Astrocyte (in vitro differentiated cells and primary cell): ENCODE measurements around the gene CCDC14. TPM values are rescaled to one million over a fixed set of nuclear protein-coding genes. Genes with fewer than 3 reads are reported as not detected.
A peak's percentile ranks its signal among the peaks of the same experiment; 100 is the strongest.

Experiments used
- DNase-seq: peaks from one replicate; pipeline ENCODE4 v3.0.0-alpha.2; 2010; ENCODE audit warnings: low read depth
- FAIRE-seq: peaks from 2 replicates; lab custom pipeline; 2011; peaks lifted over from hg19 to GRCh38; lab: Jason Lieb, UNC
- H2AFZ ChIP-seq: 2 replicates; pipeline ENCODE4 v1.6.0; 2012; ENCODE audit warnings: low read depth, low read length, inconsistent platforms
- H3K27ac ChIP-seq: 2 replicates; pipeline ENCODE4 v1.5.1; 2011; ENCODE audit warnings: low read depth, low read length, inconsistent platforms
- H3K27me3 ChIP-seq: 2 replicates; pipeline ENCODE4 v1.6.0; 2011; ENCODE audit warnings: low read length, inconsistent platforms; ENCODE audit not compliant: insufficient read depth
- H3K36me3 ChIP-seq: 2 replicates; pipeline ENCODE4 v1.5.1; 2011; ENCODE audit warnings: low read length, inconsistent platforms; ENCODE audit not compliant: insufficient read depth
- H3K4me1 ChIP-seq: 2 replicates; pipeline ENCODE4 v1.5.1; 2011; ENCODE audit warnings: low read length, inconsistent platforms; ENCODE audit not compliant: insufficient read depth
- H3K4me2 ChIP-seq: 2 replicates; pipeline ENCODE4 v1.6.0; 2012; ENCODE audit warnings: low read length, inconsistent platforms
- H3K4me3 ChIP-seq: 2 replicates; pipeline ENCODE4 v1.5.1; 2011; ENCODE audit warnings: low read depth, mild to moderate bottlenecking, low read length, inconsistent platforms; ENCODE audit not compliant: insufficient read depth
- H3K79me2 ChIP-seq: 2 replicates; pipeline ENCODE4 v1.6.0; 2012; ENCODE audit warnings: mild to moderate bottlenecking, low read length, inconsistent platforms; ENCODE audit not compliant: insufficient read depth
- H3K9ac ChIP-seq: 2 replicates; pipeline ENCODE4 v1.6.0; 2012; ENCODE audit warnings: mild to moderate bottlenecking, low read length, inconsistent platforms
- H3K9me3 ChIP-seq: 2 replicates; pipeline ENCODE4 v1.5.1; 2012; ENCODE audit warnings: low read depth, mild to moderate bottlenecking, low read length, inconsistent platforms; ENCODE audit not compliant: insufficient read depth
- H4K20me1 ChIP-seq: 2 replicates; pipeline ENCODE4 v1.6.0; 2012; ENCODE audit warnings: low read length, inconsistent platforms; ENCODE audit not compliant: insufficient read depth
- H3K27ac Mint-ChIP-seq: one replicate; pipeline ENCODE4 v1.8.0; 2021; ENCODE audit warnings: mild to moderate bottlenecking, mixed read lengths; ENCODE audit not compliant: unreplicated experiment
- H3K27me3 Mint-ChIP-seq: one replicate; pipeline ENCODE4 v1.8.0; 2021; ENCODE audit warnings: low read depth, mixed read lengths; ENCODE audit not compliant: unreplicated experiment
- H3K36me3 Mint-ChIP-seq: one replicate; pipeline ENCODE4 v1.8.0; 2021; ENCODE audit warnings: low read depth, mixed read lengths; ENCODE audit not compliant: unreplicated experiment
- H3K4me1 Mint-ChIP-seq: one replicate; pipeline ENCODE4 v1.8.0; 2021; ENCODE audit warnings: low read depth, mixed read lengths; ENCODE audit not compliant: unreplicated experiment
- H3K4me3 Mint-ChIP-seq: one replicate; pipeline ENCODE4 v1.8.0; 2021; ENCODE audit warnings: mild to moderate bottlenecking, moderate library complexity, mixed read lengths; ENCODE audit not compliant: unreplicated experiment
- H3K9me3 Mint-ChIP-seq: one replicate; pipeline ENCODE4 v1.8.0; 2021; ENCODE audit warnings: mild to moderate bottlenecking, mixed read lengths; ENCODE audit not compliant: unreplicated experiment
- CTCF ChIP-seq: IDR thresholded peaks from 2 replicates; pipeline ENCODE4 v1.5.1; 2011; ENCODE audit warnings: low read depth, mild to moderate bottlenecking, inconsistent platforms, low read length, moderate library complexity; ENCODE audit not compliant: insufficient read depth
- EZH2 ChIP-seq: IDR thresholded peaks from 2 replicates; pipeline ENCODE4 v1.6.1; 2012; ENCODE audit warnings: mild to moderate bottlenecking, low read length, inconsistent platforms; ENCODE audit not compliant: insufficient read depth
- total RNA-seq: library from RNA; stranded (reverse); gene quantifications from 2 replicates; pipeline ENCODE4 v1.2.1, GENCODE V29; 2021

Gene CCDC14
- total RNA-seq, 1 donor from 2014 or later, result 35.8 TPM

- Histone ChIP-seq H3K27me3 (no peaks in the 10 kb centered on the region), H3K9ac (no peak overlapping the region), H2AFZ (no peak overlapping the region), H3K27ac (no peak overlapping the region), H3K4me2 (peak overlapping the region; percentile 52), H3K36me3 (peaks cover 4% of the 10 kb centered on the region), H3K9me3 (no peaks in the 10 kb centered on the region), H3K4me1 (peaks cover 19% of the 10 kb centered on the region), H3K79me2 (peaks cover 96% of the 10 kb centered on the region), H4K20me1 (no peaks in the 10 kb centered on the region), H3K4me3 (no peak overlapping the region)
- H3K36me3 Mint-ChIP-seq, result peaks cover 28% of the 10 kb centered on the region
- peaks cover 2% of the 10 kb centered on the region for H3K27me3 Mint-ChIP-seq
- H3K27ac Mint-ChIP-seq, result no peak overlapping the region
- H3K9me3 Mint-ChIP-seq, result peaks cover 3% of the 10 kb centered on the region
- DNase-seq (peak; percentile 47), FAIRE-seq (no peak)
- peaks cover 13% of the 10 kb centered on the region for H3K4me1 Mint-ChIP-seq
- TF ChIP-seq EZH2, result no peak
- no peak for TF ChIP-seq CTCF
- H3K4me3 Mint-ChIP-seq, result no peak overlapping the region
Measured at GRCh38 chr3:123870033-123870432, 91.0 kb downstream of the CCDC14 start.

GRCh38 chr3:123869165-123869564 lies 91.9 kb downstream of the CCDC14 start:
- Histone ChIP-seq H3K4me1 (peaks cover 19% of the 10 kb centered on the region), H3K27me3 (no peaks in the 10 kb centered on the region), H3K27ac (no peak overlapping the region), H3K4me3 (no peak overlapping the region), H3K9me3 (no peaks in the 10 kb centered on the region), H3K79me2 (peaks cover 96% of the 10 kb centered on the region), H2AFZ (no peak overlapping the region), H4K20me1 (no peaks in the 10 kb centered on the region), H3K9ac (no peak overlapping the region), H3K36me3 (peaks cover 2% of the 10 kb centered on the region), H3K4me2 (no peak overlapping the region)
- H3K36me3 Mint-ChIP-seq, result peaks cover 27% of the 10 kb centered on the region
- no peak for FAIRE-seq
- H3K4me1 Mint-ChIP-seq, result peaks cover 15% of the 10 kb centered on the region
- peaks cover 2% of the 10 kb centered on the region for H3K27me3 Mint-ChIP-seq
- no peak overlapping the region for H3K4me3 Mint-ChIP-seq
- no peak overlapping the region for H3K27ac Mint-ChIP-seq
- DNase-seq, result no peak
- H3K9me3 Mint-ChIP-seq, result peaks cover 3% of the 10 kb centered on the region
- TF ChIP-seq EZH2, result no peak
- TF ChIP-seq CTCF, result no peak

- no peak for DNase-seq
- no peak for FAIRE-seq
- no peak overlapping the region for H3K4me3 Mint-ChIP-seq
- Histone ChIP-seq H2AFZ (no peak overlapping the region), H3K9me3 (no peaks in the 10 kb centered on the region), H3K79me2 (peaks cover 83% of the 10 kb centered on the region), H3K4me2 (no peak overlapping the region), H3K4me3 (no peak overlapping the region), H3K4me1 (no peaks in the 10 kb centered on the region), H3K36me3 (peaks cover 2% of the 10 kb centered on the region), H4K20me1 (peaks cover 5% of the 10 kb centered on the region), H3K9ac (no peak overlapping the region), H3K27me3 (no peaks in the 10 kb centered on the region), H3K27ac (no peak overlapping the region)
- H3K27ac Mint-ChIP-seq, result no peak overlapping the region
- H3K36me3 Mint-ChIP-seq, result peaks cover 21% of the 10 kb centered on the region
- peaks cover 2% of the 10 kb centered on the region for H3K27me3 Mint-ChIP-seq
- H3K9me3 Mint-ChIP-seq, result no peaks in the 10 kb centered on the region
- no peak for TF ChIP-seq EZH2
- TF ChIP-seq CTCF, result no peak
- H3K4me1 Mint-ChIP-seq, result peaks cover 12% of the 10 kb centered on the region
Measured at GRCh38 chr3:123864706-123865105, 96.3 kb downstream of the CCDC14 start.

Other genes with a start within 250 kb of the CCDC14 start
- gene MYLK, start 76.9 kb downstream of the CCDC14 start, total RNA-seq, result 50.5 and 53.6 TPM in 2 replicates
- gene ROPN1, start 30.9 kb upstream of the CCDC14 start, total RNA-seq, result not detected in 2 replicates
- gene KALRN, start 72.1 kb upstream of the CCDC14 start, total RNA-seq, result 28.6 and 29.2 TPM in 2 replicates